Uterus (tissue), 2 donors: ENCODE data around the gene PLEKHM3.

Source experiments
- POLR2A ChIP-seq, 2 donors: fragments of 450-650 bp; IDR thresholded peaks; one replicate each; pipeline ENCODE4 v1.6.1; 2016; ENCODE audit warnings: antibody characterized with exemption in 2 of 2, mild to moderate bottlenecking in 1 of 2, moderate library complexity in 1 of 2
- TF ChIP-seq, protein P1 (sequence below), 4 experiments: fragments of 200-600 bp in 2 of 4; fragments of 450-650 bp in 2 of 4; sonication (generic) in 2 of 4; IDR thresholded peaks; one replicate each; pipeline ENCODE4 v1.5.1; 2016 to 2019; ENCODE audit warnings: antibody characterized with exemption in 4 of 4, mild to moderate bottlenecking in 2 of 4, moderate library complexity in 1 of 4

DNA sequence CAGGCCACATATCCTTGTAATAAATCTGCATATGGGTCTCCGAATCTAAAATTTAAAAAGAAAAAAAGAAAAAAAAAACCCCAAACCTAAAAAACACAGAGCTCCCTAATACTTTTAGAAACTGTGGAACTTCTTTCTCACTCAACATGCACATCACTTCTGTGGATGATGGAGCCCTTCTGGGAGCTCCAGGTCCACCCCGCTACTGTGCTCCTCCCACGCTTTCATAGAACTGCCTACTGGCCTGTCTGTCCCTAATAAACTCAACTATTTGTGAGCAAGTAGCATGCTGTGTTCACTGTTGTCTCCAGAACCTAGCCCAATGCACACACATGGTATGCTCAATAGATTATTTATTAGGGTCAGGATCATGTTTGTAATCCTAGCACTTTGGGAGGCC lies 172.5 kb downstream of the PLEKHM3 start:
- TF ChIP-seq POLR2A (IDR thresholded peaks at IDR 0.05) = no peak
- TF ChIP-seq, protein P1, sequence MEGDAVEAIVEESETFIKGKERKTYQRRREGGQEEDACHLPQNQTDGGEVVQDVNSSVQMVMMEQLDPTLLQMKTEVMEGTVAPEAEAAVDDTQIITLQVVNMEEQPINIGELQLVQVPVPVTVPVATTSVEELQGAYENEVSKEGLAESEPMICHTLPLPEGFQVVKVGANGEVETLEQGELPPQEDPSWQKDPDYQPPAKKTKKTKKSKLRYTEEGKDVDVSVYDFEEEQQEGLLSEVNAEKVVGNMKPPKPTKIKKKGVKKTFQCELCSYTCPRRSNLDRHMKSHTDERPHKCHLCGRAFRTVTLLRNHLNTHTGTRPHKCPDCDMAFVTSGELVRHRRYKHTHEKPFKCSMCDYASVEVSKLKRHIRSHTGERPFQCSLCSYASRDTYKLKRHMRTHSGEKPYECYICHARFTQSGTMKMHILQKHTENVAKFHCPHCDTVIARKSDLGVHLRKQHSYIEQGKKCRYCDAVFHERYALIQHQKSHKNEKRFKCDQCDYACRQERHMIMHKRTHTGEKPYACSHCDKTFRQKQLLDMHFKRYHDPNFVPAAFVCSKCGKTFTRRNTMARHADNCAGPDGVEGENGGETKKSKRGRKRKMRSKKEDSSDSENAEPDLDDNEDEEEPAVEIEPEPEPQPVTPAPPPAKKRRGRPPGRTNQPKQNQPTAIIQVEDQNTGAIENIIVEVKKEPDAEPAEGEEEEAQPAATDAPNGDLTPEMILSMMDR (IDR thresholded peaks at IDR 0.05) = no peak
